Tibial artery (tissue), 4 donors: ENCODE data around the gene BPI.

ENCODE experiments used
- DNase-seq, 2 donors: peaks; one replicate each; pipeline ENCODE4 v3.0.0-alpha.2; 2019
- H3K27ac ChIP-seq, 2 donors: fragments of 200-600 bp; sonication (generic) in 1 of 2; 1 replicate in 1 of 2; 2 replicates in 1 of 2; pipeline ENCODE4 v1.5.1; 2018 to 2019; ENCODE audit warnings: mild to moderate bottlenecking in 1 of 2
- H3K27me3 ChIP-seq, 2 donors: fragments of 200-600 bp; sonication (generic) in 1 of 2; one replicate each; pipeline versions ENCODE4 v1.5.1 to v1.6.0; 2016 to 2019
- H3K36me3 ChIP-seq, 3 donors: fragments of 200-600 bp; sonication (generic) in 2 of 3; one replicate each; pipeline ENCODE4 v1.5.1; 2016 to 2019; ENCODE audit warnings: mild to moderate bottlenecking in 2 of 3
- H3K4me1 ChIP-seq, 4 donors: fragments of 200-600 bp; sonication (generic) in 2 of 4; 1 replicate in 3 of 4; 2 replicates in 1 of 4; pipeline ENCODE4 v1.5.1; 2016 to 2019
- H3K4me3 ChIP-seq, 2 donors: fragments of 200-600 bp; sonication (generic) in 1 of 2; 1 replicate in 1 of 2; 2 replicates in 1 of 2; pipeline ENCODE4 v1.5.1; 2018 to 2019; ENCODE audit warnings: mild to moderate bottlenecking in 2 of 2
- H3K9me3 ChIP-seq, 3 donors: fragments of 200-600 bp; sonication (generic) in 1 of 3; one replicate each; pipeline ENCODE4 v1.5.1; 2016 to 2019
- intact Hi-C: fragments of 100-400 bp; cut with DNase I; formaldehyde crosslinking; loops from one replicate; pipeline ENCODE4 v1.15.0; 2023; ENCODE audit warnings: low total_unique reads
- TF ChIP-seq, protein P1 (sequence below), 2 experiments: fragments of 200-600 bp in 1 of 2; fragments of 450-650 bp in 1 of 2; IDR thresholded peaks; one replicate each; pipeline ENCODE4 v1.5.1; 2017 to 2019; ENCODE audit warnings: antibody characterized with exemption in 2 of 2, mild to moderate bottlenecking in 1 of 2, moderate library complexity in 1 of 2

The BPI gene

DNA sequence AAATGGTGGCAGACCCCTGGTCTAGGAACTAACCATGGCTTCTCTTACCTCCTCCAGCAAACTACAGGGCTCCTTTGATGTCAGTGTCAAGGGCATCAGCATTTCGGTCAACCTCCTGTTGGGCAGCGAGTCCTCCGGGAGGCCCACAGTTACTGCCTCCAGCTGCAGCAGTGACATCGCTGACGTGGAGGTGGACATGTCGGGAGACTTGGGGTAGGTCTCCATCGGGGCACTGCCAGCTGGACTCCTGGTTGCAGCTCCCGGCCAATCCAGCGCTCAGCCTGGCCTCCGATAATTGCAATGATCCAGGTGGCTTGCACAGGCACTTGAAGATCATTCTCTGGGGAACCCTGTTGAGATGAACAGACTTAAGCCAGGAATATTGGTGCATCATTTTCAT, 50.3 kb downstream of the BPI start:
- Histone ChIP-seq H3K9me3 (no peaks in the 10 kb centered on the region), H3K4me3 (no peak overlapping the region), H3K36me3 (no peaks in the 10 kb centered on the region), H3K4me1 (peaks cover 0 to 16% (median 0%) of the 10 kb centered on the region in 4 donors), H3K27ac (no peak overlapping the region), H3K27me3 (no peaks in the 10 kb centered on the region)
- TF ChIP-seq, protein P1, sequence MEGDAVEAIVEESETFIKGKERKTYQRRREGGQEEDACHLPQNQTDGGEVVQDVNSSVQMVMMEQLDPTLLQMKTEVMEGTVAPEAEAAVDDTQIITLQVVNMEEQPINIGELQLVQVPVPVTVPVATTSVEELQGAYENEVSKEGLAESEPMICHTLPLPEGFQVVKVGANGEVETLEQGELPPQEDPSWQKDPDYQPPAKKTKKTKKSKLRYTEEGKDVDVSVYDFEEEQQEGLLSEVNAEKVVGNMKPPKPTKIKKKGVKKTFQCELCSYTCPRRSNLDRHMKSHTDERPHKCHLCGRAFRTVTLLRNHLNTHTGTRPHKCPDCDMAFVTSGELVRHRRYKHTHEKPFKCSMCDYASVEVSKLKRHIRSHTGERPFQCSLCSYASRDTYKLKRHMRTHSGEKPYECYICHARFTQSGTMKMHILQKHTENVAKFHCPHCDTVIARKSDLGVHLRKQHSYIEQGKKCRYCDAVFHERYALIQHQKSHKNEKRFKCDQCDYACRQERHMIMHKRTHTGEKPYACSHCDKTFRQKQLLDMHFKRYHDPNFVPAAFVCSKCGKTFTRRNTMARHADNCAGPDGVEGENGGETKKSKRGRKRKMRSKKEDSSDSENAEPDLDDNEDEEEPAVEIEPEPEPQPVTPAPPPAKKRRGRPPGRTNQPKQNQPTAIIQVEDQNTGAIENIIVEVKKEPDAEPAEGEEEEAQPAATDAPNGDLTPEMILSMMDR (IDR thresholded peaks at IDR 0.05), result no peak
- DNase-seq, result no peak
- intact Hi-C loops, result no loop called here

DNA sequence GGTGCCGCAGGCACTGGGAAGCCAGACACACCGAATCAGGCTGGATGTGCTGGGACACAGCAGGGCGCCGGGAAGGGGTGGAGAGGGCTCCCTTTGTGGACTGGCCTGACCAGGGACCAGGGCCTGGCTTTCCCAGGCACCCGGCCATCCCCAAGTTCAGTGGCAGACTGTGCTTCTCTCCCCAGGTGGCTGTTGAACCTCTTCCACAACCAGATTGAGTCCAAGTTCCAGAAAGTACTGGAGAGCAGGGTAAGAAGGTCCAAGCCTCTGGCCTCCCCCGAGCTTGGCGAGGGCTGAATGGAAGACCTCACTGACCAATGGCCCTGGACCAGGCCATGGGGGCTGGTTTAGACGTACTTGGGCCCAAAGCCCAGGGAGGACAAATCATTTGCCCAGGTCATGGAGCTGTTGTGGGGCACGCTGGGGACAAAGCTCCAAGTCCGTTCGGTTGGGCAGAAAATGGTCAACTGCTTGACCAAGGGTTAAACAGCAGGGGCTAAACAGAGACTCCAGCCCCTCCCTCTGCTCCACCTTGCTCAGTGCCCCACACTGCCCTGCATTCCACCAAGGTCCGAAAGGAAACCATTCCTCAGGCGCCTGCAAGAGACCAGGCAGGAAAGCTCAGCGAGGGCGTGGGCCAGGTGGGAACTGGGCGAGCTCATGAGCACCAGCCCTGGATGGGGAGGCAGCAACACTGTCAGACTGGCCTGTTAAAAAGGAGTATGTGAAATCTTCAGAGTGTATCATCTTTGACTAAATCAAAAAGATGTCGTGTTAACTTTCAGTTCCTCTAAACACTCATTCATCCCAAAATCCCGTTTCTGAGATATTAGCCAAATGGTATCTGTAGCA, 51.4 kb downstream of the BPI start:
- TF ChIP-seq, protein P1 (IDR thresholded peaks at IDR 0.05), result no peak
- no peak overlapping the region for H3K4me3 ChIP-seq
- no peak for DNase-seq
- intact Hi-C loops, result no loop called here
- H3K27me3 ChIP-seq, result no peaks in the 10 kb centered on the region
- peaks cover 0 to 13% (median 0%) of the 10 kb centered on the region in 4 donors for H3K4me1 ChIP-seq
- H3K27ac ChIP-seq, result no peak overlapping the region
- no peaks in the 10 kb centered on the region for H3K36me3 ChIP-seq
- H3K9me3 ChIP-seq, result no peaks in the 10 kb centered on the region

DNA sequence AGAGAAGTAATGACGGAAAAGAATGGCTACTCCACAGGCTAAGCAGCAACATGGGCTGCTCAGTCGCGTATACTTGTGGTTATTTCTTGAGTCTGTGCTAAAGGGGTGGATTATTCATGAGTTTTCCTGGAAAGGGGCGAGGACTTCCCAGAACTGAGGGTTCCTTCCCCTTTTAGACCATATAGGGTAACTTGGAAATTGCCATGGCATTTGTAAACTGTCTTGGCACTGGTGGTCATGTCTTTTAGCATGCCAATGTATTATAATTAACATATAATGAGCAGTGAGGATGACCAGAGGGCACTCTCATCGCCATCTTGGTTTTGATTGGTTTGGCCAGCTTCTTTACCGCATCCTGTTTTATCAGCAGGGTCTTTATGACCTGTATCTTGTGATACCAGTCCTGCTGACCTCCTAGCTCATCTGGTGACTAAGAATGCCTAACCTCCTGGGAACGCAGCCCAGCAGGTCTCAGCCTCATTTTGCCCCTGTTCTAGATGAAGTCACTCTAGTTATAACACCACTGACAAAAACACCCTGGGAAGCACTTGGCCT, 53.8 kb downstream of the BPI start:
- TF ChIP-seq, protein P1 (IDR thresholded peaks at IDR 0.05), result no peak
- intact Hi-C loops, result no loop called here
- H3K36me3 ChIP-seq, result no peaks in the 10 kb centered on the region
- no peak for DNase-seq
- H3K27ac ChIP-seq, result no peak overlapping the region
- H3K27me3 ChIP-seq, result no peaks in the 10 kb centered on the region
- no peak overlapping the region for H3K4me3 ChIP-seq
- no peaks in the 10 kb centered on the region for H3K9me3 ChIP-seq
- no peaks in the 10 kb centered on the region for H3K4me1 ChIP-seq

DNA sequence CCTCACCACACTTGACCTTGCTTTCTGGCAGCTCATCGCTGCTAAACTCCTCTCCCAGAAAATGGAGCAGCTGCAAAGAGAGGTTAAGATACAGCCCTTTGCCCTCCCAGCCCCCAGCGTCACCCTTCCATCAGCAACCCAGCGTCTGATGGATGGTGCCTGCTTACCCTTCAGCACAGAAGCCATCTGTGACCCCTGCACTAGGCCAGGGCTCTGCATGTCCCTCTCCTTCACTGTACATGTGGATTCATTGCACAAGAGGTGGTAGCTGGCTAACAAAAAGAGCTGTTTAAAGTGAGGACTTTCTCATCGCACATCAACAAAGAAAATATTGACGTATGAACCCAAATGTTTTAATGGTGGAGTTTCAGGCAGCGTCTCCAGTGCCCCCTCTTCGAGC, 54.6 kb downstream of the BPI start:
- intact Hi-C loops, result no loop called here
- Histone ChIP-seq H3K27ac (no peak overlapping the region), H3K27me3 (no peaks in the 10 kb centered on the region), H3K4me3 (no peak overlapping the region), H3K4me1 (no peaks in the 10 kb centered on the region), H3K9me3 (no peaks in the 10 kb centered on the region), H3K36me3 (no peaks in the 10 kb centered on the region)
- TF ChIP-seq, protein P1 (IDR thresholded peaks at IDR 0.05), result no peak
- no peak for DNase-seq

DNA sequence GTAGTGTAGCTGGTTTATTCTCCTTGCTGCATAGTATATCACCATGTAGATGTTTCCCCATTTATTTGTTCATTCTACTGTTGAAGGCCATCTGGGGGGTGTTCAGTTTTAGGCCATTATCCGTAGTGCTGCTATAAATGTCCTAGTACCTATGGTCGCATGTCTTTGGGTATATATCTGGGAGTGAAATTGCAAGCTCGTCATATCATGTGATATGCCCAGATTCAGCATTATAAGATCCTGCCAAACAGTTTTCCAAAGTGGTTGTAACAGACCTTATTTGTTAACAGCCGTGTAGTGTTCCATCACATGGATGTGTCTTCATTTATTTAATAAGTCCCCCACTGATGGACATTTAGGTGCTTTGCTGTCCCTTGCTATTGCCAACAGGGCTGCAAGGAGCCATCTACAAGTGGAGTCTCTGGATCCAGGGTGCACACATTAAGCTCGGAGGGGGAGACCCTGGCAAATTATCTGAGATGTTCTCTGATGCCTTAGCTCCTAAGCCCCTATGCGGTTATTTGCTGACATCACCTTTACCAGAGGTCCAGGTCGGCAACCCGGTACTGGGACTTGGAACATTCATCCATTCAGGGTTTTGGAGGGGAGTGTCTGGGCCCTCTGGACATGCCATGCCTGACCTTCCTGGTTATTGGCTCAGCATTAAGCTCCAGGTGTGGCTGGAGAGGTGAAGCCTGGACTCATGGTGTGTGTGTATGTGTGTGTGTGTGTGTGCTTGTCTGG, 59.2 kb downstream of the BPI start:
- no peaks in the 10 kb centered on the region for H3K9me3 ChIP-seq
- no peaks in the 10 kb centered on the region for H3K4me1 ChIP-seq
- intact Hi-C loops, result no loop called here
- no peaks in the 10 kb centered on the region for H3K27me3 ChIP-seq
- no peaks in the 10 kb centered on the region for H3K36me3 ChIP-seq
- no peak for DNase-seq
- no peak overlapping the region for H3K4me3 ChIP-seq
- TF ChIP-seq, protein P1 (IDR thresholded peaks at IDR 0.05), result no peak
- no peak overlapping the region for H3K27ac ChIP-seq
